Epithelial cell of proximal tubule (primary cell): Measurements from ENCODE around the gene TCEA2. TPM values are rescaled to one million over a fixed set of nuclear protein-coding genes. Genes with fewer than 3 reads are reported as not detected.

Source experiments
- DNase-seq: peaks from one replicate; pipeline ENCODE4 v3.0.0-alpha.2; 2011; ENCODE audit warnings: low read depth
- H3K4me3 ChIP-seq: 2 replicates; pipeline ENCODE4 v1.5.1; 2011; ENCODE audit warnings: low read depth, mild to moderate bottlenecking, low read length
- CTCF ChIP-seq: conservative IDR thresholded peaks from 2 replicates; pipeline ENCODE4 v1.5.1; 2012; ENCODE audit warnings: low read depth, mild to moderate bottlenecking, low read length
- total RNA-seq: library from RNA; depleted of rRNA; stranded (reverse); fragments of >200 nt; gene quantifications from 2 replicates; pipeline ENCODE4 v1.2.3, GENCODE V29; 2015

The TCEA2 gene
- total RNA-seq, 1 donor from 2014 or later, result 14.6 TPM

DNA sequence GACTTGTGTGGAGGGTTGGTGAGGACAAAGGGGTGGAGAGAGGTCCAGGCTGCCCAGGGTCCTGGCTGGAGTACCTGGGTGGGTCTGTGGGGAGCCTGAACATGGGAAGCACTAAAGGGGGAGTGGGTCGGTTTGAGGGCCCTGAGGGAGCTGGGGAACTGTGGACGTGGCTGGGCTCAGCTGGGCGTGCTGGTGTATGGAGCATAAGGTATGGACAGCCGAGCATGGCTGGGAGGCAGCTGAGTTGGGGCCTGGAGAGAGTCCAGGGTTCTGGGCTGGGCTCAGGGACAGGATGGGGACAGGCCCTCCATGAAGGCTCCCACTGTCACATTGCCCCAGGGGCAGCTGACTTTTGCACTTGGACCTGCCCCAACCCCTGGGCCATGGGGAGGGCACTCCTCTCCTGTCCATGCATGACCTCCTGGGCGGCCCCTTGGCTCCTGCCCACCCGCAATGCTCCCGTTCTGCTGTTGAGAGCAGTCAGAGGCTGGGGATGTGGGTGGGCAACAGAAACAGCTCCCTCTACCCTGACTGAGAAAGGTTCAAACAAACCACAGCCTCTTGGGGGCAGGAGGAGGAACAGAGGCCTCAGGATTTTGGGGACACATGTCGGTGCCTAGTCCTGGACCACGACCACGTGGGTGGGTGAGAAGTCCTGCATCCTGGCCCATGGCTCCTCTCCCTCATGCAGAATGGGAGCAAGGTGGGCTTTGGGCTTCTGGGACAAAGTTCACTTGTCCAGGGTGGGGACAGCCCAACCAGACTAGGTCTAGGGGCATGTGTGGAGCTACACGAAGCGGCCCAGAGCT is 22.6 kb upstream of the TCEA2 start:
- no peak for DNase-seq
- no peak for TF ChIP-seq CTCF
- H3K4me3 ChIP-seq, result no peak overlapping the region

- no peak for DNase-seq
- no peak overlapping the region for H3K4me3 ChIP-seq
- no peak for TF ChIP-seq CTCF
Observed at GRCh38 chr20:64041040-64041780, 21.8 kb upstream of the TCEA2 start.

DNA sequence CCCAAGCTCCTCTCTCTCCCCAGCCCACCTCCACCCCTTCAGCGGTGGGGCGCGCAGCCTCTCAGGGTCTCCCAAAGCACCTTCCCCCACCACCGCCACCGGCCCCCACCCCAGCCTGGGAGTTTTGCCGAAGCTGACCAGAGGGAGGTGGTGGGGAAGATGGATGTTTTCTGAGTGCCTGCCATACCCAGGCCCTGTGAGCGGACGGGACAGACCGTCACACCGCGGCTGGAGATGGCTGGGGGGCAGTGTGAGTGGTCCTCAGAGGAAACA is 21.3 kb upstream of the TCEA2 start:
- TF ChIP-seq CTCF, result no peak
- peak overlapping the region; percentile 58 for H3K4me3 ChIP-seq
- no peak for DNase-seq

DNA sequence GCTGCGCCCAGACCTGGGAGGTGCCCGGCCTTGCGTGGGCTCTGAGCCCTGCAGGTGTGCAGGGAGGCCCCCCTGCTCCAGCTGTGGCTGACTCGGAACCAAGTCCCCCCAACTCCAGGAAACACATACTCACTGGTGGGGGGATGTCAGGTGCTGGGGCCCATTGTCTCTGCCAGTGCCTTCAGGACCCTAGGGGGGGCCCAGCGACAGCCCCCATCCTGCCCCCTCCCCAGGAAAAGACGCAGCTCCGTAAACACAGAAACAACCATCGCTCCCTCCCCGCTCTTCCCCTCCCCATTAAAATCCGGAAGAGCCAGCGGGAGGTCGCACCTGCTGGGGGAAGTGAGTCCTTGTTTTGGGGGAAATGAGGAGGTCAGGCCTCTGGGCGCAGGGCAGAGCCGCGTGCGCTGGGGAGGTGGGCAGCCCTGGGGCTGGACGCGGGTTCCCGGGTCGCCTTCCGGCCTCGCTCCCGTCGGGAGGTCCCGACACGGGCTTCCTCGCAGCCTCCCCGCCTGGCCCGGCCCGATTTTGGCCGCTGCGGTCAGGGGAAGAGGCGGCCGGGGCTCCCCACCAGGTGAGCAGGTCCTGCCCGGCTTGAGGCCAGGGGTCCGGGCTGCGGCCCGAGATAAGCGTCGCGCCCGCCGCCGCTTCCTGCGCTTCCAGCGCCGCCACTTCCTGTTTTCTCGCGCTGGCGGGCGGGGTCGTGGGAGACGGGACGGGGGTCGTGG is 20.8 kb upstream of the TCEA2 start:
- TF ChIP-seq CTCF, result no peak
- DNase-seq, result no peak
- H3K4me3 ChIP-seq, result peak overlapping the region; percentile 58

DNA sequence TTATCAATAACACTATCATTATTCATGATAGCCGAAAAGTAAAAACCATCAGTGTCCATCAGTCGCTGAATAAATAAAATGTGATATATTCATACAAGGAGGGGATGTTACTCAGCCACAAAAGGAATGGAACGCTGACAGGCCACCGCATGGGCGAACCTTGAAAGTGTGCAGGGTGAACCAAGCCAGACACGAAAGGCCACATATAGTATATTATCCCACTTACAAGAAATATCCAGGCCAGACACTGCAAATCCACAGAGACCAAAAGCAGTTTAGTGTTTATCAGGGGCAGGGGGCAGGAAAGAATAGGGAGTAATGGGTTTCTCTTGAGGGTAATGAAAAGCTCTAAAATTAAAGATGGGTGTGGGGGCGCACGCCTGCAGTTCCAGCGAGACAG is 19.2 kb upstream of the TCEA2 start:
- DNase-seq, result no peak
- H3K4me3 ChIP-seq, result no peak overlapping the region
- no peak for TF ChIP-seq CTCF

GRCh38 chr20:64044484-64045247 is 18.3 kb upstream of the TCEA2 start:
- TF ChIP-seq CTCF, result no peak
- DNase-seq, result no peak
- H3K4me3 ChIP-seq, result no peak overlapping the region
